DMS114 treated with DMSO at 0.1 percent for 48 hours (cell line): ENCODE data around the gene LOXL4.
"Not testable (repeated sequence)": the region's sequence is repeated elsewhere in the genome, so short reads cannot be mapped to it uniquely, and the experiment has no call there.

Experiments used
- DNase-seq: peaks from one replicate; lab custom pipeline; 2025; ENCODE audit not compliant: unreplicated experiment; lab: John Stamatoyannopoulos, UW

LOXL4 gene

GRCh38 chr10:98246911-98247805 is 20.8 kb downstream of the LOXL4 start:
- DNase-seq, result no peak

DNA sequence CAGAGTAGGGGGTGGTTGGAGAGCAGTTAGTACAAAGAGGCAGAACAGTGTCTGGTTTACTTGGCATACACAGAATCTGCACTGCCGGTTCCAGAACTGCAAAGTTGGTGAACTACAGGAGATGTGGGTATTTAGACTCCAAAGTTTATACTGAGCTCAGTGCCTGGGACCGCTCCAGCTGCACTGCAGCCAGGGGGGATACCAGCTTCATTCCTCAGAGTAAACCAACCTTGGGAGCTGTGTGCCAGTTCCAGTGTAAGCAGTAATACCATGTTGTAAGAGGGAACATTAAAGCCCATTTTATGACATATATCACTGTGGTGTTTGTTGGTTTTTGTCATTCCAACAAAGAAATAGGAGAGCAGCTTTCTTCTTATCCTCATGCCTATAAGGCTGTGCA is 23.4 kb downstream of the LOXL4 start:
- DNase-seq, result no peak

- no peak for DNase-seq
Observed at GRCh38 chr10:98244141-98244540, 23.9 kb downstream of the LOXL4 start.

DNA sequence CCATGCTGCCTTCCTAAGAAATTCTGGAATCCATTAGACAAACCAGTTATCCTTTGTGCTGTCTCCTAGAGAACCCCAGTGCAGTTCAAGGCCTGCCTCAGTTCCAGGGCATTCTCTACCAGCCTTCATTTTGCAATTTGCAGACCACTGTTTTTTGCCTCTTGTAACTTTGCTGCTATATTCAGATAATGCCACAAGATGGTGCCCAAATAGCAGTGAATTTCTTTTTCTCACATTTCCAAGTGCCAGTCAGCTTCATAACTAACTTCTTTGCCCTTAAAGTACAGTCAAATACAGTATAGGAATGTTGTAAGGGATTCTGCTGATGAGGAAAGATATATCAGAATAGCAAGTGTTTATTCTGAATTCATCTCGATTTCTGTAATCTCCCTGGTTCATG is 25.2 kb downstream of the LOXL4 start:
- DNase-seq, result peak; percentile 29

GRCh38 chr10:98240524-98240923 is 27.5 kb downstream of the LOXL4 start:
- DNase-seq, result no peak

DNA sequence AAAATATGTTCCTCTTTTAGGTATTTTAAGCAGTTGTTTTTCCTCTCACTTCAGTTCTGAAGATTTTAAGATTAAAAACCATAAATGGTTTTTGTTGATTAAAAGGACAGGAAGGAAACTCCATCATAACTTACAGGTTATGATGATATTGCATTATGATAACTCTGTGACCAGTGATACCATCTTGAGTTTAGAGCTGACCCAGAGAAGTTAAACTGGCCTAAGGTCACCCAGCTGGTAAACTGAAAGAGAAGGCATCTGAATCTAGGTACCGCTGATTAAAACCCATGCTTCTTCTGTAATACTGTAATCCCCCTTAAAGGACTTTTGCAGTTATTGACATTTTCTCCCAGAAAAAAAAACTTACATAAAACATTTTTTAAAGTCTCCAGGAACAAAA is 29.6 kb downstream of the LOXL4 start:
- no peak for DNase-seq

GRCh38 chr10:98236862-98237261 is 31.1 kb downstream of the LOXL4 start:
- no peak for DNase-seq

- DNase-seq, result no peak
Observed at GRCh38 chr10:98235846-98236245, 32.1 kb downstream of the LOXL4 start.

DNA sequence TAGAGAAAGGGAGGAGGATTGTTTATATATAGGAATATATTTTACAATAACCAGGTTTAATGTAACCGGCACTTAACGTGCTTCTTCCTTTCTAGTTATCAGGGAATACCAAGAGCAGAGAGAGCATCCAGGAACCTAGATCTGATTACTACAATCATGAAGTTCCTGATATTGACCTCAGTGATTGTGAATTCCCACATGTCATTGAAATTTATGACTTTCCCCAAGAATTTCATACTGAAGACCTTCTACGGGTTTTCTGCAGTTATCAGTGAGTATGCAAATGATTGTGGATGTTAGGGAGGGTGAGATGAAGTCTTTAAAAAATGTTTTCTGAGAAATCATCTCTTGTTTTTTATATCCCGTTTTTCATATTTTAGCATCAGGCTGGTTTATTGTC is 36.6 kb downstream of the LOXL4 start:
- no peak for DNase-seq

DNA sequence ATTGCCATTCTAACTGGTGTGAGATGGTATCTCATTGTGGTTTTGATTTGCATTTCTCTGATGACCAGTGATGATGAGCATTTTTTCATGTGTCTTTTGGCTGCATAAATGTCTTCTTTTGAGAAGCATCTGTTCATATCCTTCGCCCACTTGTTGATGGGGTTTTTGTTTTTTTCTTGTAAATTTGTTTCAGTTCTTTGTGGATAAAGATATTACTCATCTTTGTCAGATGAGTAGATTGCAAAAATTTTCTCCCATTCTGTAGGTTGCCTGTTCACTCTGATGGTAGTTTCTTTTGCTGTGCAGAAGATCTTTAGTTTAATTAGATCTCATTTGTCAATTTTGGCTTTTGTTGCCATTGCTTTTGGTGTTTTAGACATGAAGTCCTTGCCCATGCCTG is 39.7 kb downstream of the LOXL4 start:
- DNase-seq, result not testable (repeated sequence)

DNA sequence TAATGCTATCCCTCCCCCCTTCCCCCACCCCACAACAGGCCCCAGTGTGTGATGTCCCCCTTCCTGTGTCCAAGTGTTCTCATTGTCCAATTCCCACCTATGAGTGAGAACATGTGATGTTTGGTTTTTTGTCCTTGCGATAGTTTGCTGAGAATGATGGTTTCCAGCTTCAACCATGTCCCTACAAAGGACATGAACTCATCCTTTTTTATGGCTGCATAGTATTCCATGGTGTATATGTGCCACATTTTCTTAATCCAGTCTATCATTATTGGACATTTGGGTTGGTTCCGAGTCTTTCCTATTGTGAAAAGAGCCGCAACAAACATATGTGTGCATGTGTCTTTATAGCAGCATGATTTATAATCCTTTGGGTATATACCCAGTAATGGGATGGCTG is 40.3 kb downstream of the LOXL4 start:
- DNase-seq, result not testable (repeated sequence)

DNA sequence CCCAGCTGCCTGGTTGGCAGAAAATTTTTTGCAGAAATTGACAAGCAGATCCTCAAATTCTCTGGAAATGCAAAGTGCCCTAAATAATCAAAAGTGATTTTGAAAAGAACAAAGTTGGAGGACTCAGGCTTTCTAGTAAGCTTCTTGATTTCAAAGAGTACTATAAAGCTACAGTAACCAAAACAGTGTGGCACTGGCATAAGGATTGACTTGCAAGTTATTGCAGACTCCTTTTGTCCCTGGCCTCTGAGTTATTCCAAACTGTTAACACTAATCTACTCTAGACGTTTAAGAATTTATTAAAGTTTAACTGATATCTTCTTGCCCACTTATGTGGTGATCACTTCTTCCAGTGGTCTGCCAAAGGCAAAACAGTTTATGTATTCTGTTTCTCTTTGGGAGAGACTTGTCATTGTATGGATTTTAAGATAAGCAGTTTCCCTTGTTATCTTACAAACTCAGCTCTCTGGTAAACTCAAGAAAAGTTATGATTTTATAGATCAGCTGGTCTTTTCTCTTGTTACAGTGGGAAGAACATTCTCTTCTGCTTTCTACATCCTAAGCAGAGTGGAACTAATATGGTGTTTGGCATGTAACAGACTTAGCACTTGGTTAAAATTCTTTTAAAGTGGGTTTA is 41.4 kb downstream of the LOXL4 start:
- no peak for DNase-seq

- DNase-seq, result no peak
Observed at GRCh38 chr10:98224996-98225395, 43.0 kb downstream of the LOXL4 start.

DNA sequence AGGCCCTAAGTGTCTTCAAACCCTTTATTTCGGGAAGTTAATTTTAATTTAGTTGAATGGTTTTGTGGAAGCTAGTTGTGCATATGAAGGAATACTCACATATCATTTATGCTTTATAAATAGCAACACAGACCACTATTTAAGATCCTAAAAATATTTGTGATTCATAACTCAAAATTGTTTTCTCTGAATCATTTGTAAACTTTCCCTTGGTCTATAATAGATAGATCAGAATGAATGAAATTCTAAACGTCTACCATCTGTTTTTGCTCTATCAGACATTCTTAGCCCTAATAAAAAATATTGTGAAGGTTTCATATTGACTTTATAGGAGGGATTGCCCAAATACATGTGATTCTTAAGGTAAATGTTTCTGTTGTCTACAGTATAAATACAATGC is 43.5 kb downstream of the LOXL4 start:
- no peak for DNase-seq

- no peak for DNase-seq
Observed at GRCh38 chr10:98223874-98224273, 44.1 kb downstream of the LOXL4 start.

GRCh38 chr10:98217801-98218200 is 50.2 kb downstream of the LOXL4 start:
- no peak for DNase-seq

DNA sequence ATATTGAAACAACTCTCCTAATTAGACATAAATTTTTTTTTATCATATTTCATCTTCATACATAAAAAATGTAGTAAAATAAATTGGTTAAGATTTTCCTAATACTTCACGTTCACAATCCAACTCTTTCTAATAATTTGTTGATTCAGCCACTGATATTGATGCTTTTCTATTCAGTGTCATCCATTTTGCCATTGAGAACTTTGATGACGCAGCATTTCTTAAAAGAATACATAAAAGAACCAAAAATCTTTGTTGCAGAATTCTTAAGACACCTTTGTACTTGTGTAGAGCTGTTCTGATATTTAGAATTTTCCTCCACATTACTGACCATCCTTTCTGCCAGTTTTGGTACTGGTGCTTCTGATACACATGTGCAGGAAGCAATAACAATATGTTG is 52.6 kb downstream of the LOXL4 start:
- no peak for DNase-seq

GRCh38 chr10:98213740-98214139 is 54.3 kb downstream of the LOXL4 start:
- no peak for DNase-seq

DNA sequence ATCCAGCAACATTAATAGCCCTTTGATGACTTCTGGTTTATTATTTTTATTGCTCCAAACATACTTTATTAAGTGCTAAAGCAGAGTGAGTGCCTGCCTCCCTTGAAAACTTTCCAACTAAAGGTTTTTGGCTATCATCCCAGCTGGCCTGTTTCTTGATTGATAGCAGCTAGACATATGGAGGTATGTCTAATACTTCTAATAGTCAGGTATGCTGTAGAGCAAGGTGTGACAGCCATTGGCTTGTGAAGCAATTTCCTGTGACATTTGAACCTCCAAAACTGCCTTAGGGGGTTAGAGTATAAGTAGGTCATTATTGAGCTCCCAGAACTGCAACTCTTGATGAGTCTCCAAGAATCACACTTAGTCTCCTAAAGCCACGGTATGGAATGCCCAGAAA is 55.8 kb downstream of the LOXL4 start:
- no peak for DNase-seq

DNA sequence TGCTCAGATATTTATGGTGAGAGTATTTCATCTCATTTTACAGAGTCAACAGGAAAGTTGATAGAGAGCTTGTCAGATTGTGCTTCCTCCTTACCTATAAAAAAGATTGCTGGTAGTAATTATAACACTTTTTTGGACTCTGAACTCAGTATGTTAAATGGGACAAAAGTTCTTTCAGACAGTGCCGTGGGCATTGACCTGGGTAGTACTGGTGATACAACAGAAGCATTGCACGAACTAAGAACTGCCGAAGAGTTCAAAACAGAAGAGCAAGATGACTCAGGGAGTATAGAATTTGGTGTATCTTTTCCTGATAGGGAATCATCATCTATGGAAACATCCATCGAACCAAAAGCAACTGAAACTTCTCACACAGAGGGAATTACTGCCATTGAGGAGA is 58.6 kb downstream of the LOXL4 start:
- DNase-seq, result no peak

- no peak for DNase-seq
Observed at GRCh38 chr10:98208925-98209324, 59.1 kb downstream of the LOXL4 start.

DNA sequence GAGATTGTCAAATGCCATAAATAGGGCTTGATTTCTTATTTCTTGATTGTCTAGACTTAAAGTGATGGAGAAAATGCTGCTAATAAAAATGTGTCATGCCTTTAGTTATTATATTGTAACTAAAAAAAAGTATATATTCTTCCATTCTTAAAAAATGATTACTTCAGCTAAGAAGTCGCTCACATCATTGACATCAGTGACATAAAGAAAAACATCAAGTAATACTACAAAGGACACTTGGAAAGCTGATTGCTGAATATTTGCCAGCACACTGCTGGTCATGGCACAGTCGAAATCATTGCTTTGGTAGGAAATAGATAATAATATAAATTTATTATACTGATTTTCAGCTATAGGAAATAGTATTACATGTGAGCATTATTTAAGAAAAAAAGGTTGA is 62.6 kb downstream of the LOXL4 start:
- DNase-seq, result no peak

DNA sequence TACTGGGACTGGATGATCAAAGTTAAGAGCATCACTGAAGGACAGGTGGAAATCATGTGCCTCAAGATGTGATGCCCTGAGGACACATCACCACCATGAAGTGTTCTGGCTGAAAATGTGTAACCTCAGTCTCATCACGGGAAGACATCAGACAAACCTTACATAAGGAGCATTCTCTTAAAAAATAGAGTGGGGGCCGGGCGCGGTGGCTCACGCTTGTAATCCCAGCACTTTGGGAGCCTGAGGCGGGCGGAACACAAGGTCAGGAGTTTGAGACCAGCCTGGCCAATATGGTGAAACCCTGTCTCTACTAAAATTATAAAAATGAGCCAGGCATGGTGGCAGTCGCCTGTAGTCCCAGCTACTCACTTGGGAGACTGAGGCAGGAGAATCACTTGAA is 65.6 kb downstream of the LOXL4 start:
- no peak for DNase-seq
